HG03342 (cell line): Measurements from ENCODE around the gene TRPV6.

ENCODE experiments used
- ATAC-seq: cut with Tn5 transposase; IDR thresholded peaks from one replicate; pipeline ENCODE4 v1.9.1; 2021; ENCODE audit warnings: mild to moderate bottlenecking, moderate library complexity; ENCODE audit not compliant: unreplicated experiment

The TRPV6 gene

DNA sequence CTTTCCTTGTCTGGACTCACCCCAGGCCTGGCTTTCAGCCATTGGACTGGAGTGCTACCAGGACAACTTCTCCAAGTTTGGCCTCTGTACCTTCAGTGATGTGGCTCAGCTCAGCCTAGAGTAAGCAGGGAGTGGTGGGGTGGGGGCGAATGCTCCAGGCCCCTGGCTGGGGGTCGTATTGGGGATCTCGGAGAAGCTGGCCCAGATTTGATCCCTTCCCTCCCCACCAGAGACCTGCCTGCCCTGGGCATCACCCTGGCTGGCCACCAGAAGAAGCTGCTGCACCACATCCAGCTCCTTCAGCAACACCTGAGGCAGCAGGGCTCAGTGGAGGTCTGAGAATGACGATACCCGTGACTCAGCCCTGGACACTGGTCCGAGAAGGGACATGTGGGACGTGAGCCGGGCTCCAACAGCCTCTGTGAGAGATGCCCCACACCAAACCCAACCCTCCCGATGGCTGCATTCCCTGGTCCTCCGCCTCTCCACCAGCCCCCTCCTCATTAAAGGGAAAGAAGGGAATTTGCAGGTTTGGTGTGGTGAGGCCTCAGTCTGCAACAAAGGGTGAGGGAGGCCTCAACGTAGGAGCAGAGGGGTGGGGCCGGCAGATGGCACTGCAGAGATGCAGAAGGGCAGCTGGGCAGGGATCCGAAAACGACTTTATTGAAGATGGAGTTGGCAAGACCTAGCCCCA lies 14.8 kb downstream of the TRPV6 start:
- ATAC-seq: no peak

DNA sequence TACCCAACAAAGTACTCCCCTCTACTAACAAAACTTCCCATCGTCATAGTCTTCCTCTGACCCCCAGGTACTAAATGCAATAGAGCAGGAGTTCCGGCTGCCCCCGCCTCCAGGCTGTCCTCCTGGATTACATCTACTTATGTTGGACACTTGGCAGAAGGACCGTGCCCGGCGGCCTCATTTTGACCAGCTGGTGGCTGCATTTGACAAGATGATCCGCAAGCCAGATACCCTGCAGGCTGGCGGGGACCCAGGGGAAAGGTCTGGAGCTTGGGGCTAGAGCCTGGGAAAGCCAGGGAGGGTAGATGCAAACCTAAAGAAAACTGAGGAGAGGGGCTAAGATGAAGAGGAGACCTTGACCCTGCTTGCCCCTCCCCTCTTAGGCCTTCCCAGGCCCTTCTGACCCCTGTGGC lies 15.4 kb downstream of the TRPV6 start:
- no peak for ATAC-seq

DNA sequence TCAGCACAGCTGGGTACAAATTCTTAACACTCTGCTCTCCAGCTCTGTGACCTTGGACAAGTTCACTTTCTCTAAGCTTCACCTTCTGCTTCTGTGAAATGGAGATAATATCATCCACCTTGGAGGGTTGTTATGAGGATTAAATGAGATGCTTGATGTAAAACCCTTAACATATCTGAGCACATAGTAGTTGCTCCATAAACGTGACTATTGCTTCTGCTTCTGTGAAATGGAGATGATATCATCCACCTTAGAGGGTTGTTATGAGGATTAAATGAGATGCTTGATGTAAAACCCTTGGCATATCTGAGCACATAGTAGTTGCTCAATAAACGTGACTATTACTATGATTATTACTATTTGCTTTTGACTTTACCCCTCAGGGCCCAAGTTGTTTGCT lies 16.1 kb downstream of the TRPV6 start:
- ATAC-seq: no peak

DNA sequence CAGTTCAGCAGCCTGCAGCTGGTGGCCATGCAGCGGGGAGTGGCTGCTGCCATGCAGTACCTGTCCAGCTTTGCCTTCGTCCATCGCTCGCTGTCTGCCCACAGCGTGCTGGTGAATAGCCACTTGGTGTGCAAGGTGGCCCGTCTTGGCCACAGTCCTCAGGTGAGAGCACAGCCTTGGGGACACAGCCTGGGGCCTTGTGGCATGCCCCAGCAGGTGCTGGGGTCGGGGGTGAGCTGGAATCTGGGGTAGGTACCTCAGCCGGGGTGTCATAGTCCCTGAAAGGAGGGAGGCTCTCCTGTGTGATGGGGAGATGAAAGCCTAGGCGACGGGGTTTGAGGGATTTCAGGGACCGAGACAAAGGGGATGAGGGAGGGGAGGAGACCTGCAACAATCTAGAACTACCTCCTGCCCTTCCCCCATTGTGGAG lies 16.5 kb downstream of the TRPV6 start:
- ATAC-seq: no peak

DNA sequence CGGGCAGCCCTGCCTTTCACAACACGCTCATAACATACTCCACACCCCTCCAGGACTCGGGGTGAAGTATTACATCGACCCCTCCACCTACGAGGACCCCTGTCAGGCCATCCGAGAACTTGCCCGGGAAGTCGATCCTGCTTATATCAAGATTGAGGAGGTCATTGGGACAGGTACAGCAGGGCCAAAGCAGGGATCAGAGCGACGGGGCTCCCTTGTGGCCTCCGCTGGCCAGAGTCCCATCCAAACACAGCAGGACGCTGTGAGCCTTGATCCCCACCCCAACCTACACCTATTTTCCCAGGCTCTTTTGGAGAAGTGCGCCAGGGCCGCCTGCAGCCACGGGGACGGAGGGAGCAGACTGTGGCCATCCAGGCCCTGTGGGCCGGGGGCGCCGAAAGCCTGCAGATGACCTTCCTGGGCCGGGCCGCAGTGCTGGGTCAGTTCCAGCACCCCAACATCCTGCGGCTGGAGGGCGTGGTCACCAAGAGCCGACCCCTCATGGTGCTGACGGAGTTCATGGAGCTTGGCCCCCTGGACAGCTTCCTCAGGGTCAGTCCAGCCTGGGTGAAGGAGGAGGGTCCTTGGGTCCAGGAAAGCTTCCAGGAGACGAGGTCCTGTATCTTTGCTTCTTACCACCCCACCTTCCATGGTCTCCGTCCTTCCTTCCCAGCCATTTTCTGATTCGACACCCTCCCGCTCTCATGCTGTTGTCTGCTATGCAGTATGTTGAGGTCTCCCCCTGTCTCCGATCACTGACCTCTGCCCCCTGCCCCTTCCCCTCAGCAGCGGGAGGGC lies 17.2 kb downstream of the TRPV6 start:
- ATAC-seq: no peak

DNA sequence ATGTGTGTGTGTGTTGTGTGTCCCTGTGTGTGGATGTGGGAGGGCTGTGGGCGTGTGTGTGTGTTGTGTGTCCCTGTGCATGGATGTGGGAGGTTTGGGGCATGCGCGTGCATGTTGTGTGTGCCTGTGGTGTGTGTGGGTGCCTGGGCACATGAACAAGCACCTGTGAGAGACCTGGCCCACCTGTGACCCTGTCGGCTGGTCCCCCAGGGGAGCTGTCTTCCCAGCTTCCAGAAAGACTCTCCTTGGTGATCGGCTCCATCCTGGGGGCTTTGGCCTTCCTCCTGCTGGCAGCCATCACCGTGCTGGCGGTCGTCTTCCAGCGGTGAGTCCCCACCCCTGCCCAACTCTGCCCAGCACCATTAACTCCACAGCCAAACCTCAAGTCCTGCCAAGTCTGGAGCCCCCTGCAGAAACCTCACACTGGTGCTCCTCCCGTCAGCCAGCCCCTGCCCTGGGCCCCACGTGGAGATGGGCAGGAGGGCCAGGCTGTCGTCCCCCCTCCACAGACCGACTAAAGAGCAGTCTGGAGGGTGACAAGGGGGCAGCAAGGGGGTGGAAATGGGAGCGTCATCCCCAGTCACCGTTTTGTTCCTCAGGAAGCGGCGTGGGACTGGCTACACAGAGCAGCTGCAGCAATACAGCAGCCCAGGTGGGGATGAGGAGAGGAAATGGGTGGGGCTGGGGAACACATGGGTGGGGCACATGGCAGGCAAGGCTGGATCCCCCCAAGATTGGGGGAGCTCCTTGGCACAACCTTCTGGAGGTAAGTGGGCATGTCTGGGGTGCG lies 18.0 kb downstream of the TRPV6 start:
- no peak for ATAC-seq

DNA sequence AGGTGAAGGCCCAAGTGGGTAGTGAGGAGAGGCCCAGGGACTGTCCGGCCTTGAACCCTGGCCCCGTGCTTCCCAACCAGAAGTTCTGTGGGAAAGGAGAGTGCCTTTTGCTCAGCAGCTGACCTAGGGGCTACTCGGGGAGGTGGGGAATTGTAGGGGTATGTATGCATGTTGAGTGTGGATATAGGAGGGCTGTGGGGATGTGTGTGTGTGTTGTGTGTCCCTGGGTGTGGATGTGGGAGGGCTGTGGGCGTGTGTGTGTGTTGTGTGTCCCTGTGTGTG lies 18.5 kb downstream of the TRPV6 start:
- no peak for ATAC-seq

DNA sequence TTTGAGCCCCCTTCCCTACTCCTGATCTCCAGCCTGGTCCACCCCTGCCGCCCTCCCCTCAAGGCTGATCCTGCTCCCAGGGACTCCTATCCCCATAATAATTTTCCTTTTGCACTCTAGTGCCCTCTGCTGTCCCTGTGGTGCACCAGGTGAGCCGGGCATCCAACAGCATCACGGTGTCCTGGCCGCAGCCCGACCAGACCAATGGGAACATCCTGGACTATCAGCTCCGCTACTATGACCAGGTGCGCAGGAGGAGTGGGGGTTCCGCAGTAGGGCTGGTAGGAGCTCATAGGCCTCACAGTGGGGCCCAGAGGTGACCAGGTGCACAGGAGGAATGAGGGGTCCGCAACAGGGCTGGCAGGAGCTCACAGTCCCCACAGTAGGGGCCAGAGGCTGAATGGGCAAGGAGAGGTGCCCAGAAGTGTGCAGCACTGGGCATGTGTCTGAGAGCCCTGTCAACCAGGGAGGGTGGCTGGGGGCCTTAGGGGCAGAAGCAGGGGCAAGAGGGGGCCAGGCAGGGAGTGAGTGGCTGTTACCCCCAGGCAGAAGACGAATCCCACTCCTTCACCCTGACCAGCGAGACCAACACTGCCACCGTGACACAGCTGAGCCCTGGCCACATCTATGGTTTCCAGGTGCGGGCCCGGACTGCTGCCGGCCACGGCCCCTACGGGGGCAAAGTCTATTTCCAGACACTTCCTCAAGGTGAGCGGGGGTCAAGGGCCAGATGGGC lies 19.0 kb downstream of the TRPV6 start:
- ATAC-seq: no peak

DNA sequence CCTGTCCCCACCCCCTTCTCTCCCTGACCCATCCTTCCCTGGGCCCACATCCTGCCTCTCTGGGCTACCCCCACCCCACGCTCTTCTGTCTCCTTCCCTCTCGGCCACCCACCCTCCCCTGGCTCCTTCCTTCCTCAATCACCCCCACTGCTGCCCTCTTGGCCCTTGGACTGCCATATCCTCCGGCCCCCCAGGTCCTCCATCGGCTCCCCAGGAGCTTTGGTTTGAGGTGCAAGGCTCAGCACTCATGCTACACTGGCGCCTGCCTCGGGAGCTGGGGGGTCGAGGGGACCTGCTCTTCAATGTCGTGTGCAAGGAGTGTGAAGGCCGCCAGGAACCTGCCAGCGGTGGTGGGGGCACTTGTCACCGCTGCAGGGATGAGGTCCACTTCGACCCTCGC lies 19.8 kb downstream of the TRPV6 start:
- ATAC-seq: no peak

DNA sequence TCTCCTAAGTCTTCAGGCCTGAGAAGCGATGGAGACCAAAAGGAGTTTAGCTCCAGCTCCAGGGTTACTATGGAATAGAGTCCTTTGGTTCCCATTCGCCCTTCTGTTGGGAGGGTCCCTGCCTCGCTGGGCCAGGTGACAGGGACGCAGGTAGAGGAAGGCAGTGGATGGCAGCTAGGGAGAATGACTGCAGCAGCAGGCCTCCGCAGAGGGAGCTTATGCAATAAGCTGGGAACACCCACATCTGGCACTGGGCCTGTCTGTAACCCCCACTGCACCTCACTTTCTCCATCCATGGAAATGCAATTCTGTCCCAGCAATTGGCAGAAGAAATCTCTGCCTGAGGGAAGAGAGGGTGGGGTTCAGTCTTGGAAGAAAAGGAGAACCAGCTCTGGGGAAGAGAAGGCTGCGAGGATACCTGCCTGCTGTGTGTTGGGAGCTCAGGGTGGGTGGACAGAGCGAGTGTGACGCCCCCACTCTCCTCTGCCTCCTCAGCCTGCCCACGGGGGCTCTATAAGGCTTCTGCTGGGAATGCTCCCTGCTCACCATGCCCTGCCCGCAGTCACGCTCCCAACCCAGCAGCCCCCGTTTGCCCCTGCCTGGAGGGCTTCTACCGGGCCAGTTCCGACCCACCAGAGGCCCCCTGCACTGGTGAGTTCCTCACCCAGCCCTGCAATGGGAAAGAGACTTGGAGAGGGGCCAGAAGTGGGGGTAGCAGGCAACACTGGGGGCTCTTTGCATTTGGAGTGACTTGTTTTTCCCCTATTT lies 20.4 kb downstream of the TRPV6 start:
- ATAC-seq: no peak

DNA sequence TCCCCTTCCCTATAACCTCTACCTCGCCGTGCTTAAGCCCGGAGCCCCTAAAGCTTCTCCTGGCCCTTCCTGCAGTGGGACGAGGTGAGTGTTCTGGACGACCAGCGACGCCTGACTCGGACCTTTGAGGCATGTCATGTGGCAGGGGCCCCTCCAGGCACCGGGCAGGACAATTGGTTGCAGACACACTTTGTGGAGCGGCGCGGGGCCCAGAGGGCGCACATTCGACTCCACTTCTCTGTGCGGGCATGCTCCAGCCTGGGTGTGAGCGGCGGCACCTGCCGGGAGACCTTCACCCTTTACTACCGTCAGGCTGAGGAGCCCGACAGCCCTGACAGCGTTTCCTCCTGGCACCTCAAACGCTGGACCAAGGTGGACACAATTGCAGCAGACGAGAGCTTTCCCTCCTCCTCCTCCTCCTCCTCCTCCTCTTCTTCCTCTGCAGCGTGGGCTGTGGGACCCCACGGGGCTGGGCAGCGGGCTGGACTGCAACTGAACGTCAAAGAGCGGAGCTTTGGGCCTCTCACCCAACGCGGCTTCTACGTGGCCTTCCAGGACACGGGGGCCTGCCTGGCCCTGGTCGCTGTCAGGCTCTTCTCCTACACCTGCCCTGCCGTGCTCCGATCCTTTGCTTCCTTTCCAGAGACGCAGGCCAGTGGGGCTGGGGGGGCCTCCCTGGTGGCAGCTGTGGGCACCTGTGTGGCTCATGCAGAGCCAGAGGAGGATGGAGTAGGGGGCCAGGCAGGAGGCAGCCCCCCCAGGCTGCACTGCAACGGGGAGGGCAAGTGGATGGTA lies 21.5 kb downstream of the TRPV6 start:
- no peak for ATAC-seq

DNA sequence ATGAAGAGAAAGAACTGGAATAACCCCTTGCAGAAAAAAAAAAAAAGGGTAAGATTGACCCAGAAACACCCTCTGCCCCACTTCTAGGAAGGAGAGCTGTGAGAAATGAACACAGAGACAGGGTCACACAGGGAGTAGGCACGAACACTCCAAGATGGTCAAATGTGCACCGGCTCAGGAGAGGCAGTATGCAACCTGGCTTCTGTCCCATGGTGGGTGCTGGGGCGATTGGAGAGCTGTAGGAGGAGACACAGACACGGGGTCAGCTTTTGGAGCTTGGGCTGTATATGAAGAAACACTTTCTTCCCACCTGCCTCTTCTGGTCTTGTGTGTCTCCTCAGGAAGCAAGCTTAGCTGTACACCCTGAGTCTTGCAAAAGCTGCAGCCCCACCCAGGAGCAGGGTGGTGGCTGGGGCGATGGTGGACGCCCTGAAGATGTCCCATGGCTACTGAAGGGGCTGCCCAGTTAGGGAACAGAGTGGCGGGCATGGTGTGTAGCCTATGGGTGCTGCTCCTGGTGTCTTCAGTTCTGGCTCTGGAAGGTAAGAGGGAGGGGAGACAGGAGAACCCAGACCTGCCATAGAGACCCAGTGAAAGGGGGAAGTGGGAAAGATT lies 22.7 kb downstream of the TRPV6 start:
- ATAC-seq: no peak

DNA sequence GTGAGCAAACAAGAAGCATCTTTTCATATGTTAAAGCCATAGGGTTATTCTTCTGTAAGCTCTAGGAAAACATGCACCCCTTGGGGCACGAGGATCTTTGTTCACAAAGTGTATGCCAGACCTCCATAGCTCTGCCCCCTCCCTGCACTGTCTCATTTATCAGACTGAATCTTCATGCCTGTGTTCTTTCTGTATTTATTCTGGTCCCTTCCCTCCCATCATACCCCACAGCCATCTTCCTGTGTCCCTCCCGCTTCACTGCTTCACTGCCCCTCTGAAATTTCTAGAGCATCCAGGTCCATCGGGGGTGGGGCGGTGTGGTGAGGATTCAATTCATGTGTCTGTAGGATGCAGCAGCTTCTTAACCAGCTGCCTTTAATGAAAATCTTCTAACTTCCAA lies 23.2 kb downstream of the TRPV6 start:
- no peak for ATAC-seq

DNA sequence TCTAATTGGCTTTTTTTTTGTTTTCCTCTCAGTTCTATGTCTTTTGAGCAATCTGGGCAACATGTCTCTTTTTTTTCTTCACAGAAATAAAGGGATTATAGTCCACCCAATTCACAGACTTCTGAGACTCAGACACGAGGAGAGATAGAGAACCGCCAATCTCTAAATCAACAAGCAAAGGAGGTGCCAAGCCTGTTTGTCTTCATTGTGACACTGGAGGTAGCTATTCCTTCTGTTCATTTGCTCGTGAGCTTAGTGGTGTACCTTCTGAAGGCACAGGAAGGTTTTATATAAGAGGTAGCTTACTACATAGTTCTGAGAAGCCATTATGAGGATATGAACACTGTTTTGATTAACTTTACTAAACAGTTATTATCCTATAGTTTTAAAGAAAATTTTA lies 24.6 kb downstream of the TRPV6 start:
- no peak for ATAC-seq

DNA sequence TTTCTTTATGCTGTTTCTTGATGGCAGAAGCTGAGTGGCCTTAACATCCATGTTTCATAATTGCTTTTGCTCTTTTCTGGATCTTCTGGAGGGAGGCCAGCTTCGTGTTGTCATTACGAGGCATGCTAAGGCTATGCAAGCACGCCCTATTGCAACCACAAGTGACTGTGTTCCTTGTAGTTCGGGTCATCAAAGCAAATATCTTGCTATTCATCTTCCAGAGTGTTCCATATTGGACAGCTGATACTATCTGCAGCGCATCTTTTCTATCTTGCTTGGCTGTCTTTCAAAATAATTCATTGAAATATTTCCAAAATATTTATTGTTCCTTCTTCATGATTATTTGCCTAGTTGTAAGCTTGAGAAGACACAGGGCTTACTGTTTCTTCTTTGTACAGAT lies 25.7 kb downstream of the TRPV6 start:
- ATAC-seq: no peak

DNA sequence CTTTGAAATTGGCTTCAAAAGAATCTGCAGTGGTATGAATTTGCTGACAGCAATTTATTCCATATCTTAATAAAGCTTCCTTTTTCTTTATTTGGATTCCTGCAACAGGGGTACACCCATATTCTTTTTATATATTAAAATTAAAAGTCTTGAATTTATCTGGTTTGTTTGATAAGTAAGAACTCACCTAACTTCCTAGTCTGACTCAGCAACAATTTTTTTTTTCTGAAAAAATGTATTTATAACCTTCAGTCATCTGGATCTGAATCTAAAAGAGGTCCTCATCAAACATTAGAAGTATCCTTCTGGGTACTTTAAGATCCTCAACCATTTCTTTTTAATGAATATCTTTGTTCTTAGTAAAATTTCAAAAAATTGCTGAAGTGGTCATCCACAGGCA lies 26.1 kb downstream of the TRPV6 start:
- ATAC-seq: no peak

DNA sequence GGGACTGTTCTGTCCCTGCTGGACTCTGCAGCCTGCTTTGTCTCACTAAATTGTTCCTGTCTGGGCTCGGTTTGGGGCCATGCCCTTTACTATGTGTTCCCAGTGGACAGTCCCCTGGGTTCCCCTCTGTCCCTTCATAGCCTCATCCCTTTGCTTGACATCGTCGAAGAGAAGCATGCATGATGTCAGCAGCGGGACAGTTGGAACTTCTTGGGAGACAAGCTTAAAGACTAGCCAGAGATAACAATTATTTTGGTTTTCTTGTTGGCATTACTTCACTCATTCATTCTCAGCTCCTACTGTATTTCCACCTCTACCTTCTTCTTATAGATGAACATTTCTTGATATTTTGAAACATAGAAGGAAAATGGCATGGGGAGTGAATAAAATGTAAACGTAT lies 27.9 kb downstream of the TRPV6 start:
- ATAC-seq: no peak

DNA sequence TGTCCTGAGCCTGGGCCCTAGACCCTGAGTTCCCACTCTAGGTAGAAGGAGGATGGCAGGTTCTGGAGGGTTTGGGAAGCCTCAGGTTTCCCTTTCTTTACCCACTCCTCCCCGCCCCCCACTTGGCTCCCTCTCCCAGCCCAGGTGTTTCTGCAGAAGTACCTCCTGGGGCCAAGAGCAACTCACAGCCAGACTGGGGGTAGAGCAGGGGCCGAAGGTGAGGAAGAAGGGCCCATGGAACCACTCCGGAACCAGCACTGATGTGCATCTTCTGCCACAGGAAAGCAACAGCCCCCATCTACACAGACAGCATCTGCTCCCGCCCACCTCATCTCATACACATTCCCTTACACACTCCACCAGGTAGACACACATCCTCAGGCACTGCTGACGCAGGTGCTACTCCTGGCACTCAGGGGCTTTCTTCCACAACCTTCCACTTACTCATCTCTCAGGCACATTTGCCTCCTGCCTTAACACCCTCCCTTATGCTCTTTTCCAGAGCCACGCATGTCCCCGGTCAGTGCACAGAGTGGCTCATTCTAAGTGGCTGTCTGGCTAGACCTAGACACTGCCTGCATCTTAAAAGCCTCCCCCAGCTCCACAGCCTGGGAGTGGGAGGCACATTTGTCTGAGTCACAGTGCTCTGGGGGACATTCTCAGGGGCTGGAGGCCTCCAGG lies 28.8 kb downstream of the TRPV6 start:
- ATAC-seq: no peak
